ENCODE data around the gene PODNL1.

DNA sequence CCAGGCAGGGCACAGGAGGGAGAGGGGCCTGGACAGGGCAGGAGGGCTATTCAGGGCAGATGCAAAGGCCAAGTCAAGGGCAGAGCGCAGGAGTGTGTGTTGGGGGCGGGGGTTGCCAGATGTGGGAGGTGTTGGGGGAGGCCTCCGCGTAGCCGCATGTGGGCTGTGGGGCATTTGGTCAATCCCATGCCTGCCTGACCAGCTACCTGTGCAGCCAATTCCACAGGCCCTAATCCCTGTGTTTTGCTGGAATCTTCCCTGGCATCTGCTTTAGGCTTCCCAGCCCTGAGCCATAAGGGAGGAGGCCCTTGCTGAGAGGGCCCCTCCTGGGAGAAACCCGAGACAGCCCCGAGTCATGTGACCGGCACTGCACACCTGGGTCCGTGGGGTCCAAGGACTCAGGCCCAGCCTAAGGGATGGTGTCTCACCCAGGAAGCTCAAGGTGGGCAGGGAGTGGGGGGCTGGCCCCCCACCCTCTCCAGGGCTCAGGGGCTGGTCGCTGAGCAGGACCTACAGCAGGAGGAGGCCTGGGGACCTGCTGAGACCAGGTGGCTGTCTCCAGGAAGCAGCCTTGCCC is 47.6 kb upstream of the PODNL1 start:
- TF ChIP-seq, protein P1, sequence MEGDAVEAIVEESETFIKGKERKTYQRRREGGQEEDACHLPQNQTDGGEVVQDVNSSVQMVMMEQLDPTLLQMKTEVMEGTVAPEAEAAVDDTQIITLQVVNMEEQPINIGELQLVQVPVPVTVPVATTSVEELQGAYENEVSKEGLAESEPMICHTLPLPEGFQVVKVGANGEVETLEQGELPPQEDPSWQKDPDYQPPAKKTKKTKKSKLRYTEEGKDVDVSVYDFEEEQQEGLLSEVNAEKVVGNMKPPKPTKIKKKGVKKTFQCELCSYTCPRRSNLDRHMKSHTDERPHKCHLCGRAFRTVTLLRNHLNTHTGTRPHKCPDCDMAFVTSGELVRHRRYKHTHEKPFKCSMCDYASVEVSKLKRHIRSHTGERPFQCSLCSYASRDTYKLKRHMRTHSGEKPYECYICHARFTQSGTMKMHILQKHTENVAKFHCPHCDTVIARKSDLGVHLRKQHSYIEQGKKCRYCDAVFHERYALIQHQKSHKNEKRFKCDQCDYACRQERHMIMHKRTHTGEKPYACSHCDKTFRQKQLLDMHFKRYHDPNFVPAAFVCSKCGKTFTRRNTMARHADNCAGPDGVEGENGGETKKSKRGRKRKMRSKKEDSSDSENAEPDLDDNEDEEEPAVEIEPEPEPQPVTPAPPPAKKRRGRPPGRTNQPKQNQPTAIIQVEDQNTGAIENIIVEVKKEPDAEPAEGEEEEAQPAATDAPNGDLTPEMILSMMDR (IDR thresholded peaks at IDR 0.05) = no peak
- TF ChIP-seq POLR2AphosphoS5 (IDR thresholded peaks at IDR 0.05) = no peak

Measured in prostate gland (tissue), 2 donors.